ENCODE results near the gene ACBD4. TPM values are rescaled to one million over a fixed set of nuclear protein-coding genes. Genes with fewer than 3 reads are reported as not detected.

Gene ACBD4
- total RNA-seq, 6 donors from 2014 or later = 9.7 to 68.1 (median 23.4) TPM

- Histone ChIP-seq H3K9me3 (no peaks in the 10 kb centered on the region), H3K36me3 (peaks cover 27 to 98% (median 79%) of the 10 kb centered on the region in 4 donors), H3K4me3 (no peak overlapping the region), H3K27ac (peak overlapping the region in 1 of 4 donors; percentile 18), H3K4me1 (peaks cover 6 to 12% (median 10%) of the 10 kb centered on the region in 4 donors), H3K27me3 (no peaks in the 10 kb centered on the region)
- TF ChIP-seq POLR2AphosphoS5 (IDR thresholded peaks at IDR 0.05) (no peak), CTCF (IDR thresholded peaks at IDR 0.05) (no peak), POLR2A (IDR thresholded peaks at IDR 0.05) (no peak), EP300 (IDR thresholded peaks at IDR 0.05) (no peak)
- DNase-seq (no peak), ATAC-seq (ENCODE audit: low FRiP score in 2 of 2) (no peak)
- 90 to 98% methylated on average over 2 to 5 of the region's 5 CpGs for WGBS, 2 donors
These were observed 47.5 kb upstream of the ACBD4 start for GRCh38 chr17:45087978-45088377.

DNA sequence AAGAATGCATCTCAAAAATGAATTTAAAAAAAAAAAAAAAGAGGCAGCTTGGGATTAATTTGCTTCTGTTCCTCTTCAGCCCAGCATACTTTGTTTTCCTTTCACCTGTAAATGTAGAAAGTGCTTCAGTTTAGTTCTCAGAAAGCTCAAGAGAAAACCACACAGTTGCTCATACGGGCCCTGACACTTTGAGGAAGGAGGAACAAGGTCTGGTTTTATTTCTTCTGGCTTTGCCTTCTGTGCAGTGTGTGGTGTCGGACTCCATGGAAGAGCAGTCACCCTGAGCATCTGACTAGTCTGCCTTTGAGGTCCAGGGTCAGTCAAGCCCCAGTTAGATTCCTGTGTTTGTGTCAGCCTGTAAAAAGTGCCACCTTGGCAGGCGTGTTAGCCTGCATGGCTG, 46.7 kb upstream of the ACBD4 start:
- 79 to 85% methylated on average over 3 of the region's 3 CpGs for WGBS, 2 donors
- Histone ChIP-seq H3K36me3 (peaks cover 20 to 98% (median 75%) of the 10 kb centered on the region in 4 donors), H3K4me1 (peaks cover 14 to 19% (median 17%) of the 10 kb centered on the region in 4 donors), H3K27me3 (no peaks in the 10 kb centered on the region), H3K9me3 (no peaks in the 10 kb centered on the region), H3K4me3 (no peak overlapping the region), H3K27ac (no peak overlapping the region)
- ATAC-seq (ENCODE audit: low FRiP score in 2 of 2) (no peak), DNase-seq (no peak)
- no peak for TF ChIP-seq POLR2A (IDR thresholded peaks at IDR 0.05)
- TF ChIP-seq EP300 (IDR thresholded peaks at IDR 0.05) = no peak

DNA sequence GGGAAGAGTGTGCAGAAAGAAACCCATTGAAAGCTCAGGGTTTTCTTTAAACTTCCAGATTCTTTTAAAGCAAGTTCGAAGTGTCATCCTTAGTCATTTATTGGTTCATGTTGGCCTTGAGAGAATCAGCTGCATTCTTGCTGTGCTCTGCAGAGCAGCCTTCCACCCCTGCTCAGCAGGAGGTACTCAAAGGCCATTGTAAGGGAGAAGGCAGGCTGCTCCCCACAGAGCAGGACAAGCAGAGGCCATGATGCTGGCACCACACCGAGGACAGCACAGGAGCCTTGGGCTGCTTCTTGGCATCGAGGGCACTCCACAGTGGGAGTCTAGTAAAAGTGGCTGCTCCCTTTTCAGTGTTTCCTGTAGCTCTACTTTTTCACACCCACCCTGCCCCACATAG, 44.8 kb upstream of the ACBD4 start:
- no peaks in the 10 kb centered on the region for H3K27me3 ChIP-seq
- DNase-seq (no peak), ATAC-seq (ENCODE audit: low FRiP score in 2 of 2) (no peak)
- no peak overlapping the region for H3K4me3 ChIP-seq
- no peaks in the 10 kb centered on the region for H3K9me3 ChIP-seq
- no peak overlapping the region for H3K27ac ChIP-seq
- 68 to 92% methylated on average over 3 of the region's 3 CpGs for WGBS, 2 donors
- H3K4me1 ChIP-seq = peaks cover 17 to 28% (median 25%) of the 10 kb centered on the region in 4 donors
- H3K36me3 ChIP-seq = peaks cover 24 to 98% (median 77%) of the 10 kb centered on the region in 4 donors
- TF ChIP-seq EP300 (IDR thresholded peaks at IDR 0.05) (no peak), POLR2A (IDR thresholded peaks at IDR 0.05) (no peak), CTCF (IDR thresholded peaks at IDR 0.05) (no peak), POLR2AphosphoS5 (IDR thresholded peaks at IDR 0.05) (no peak)

DNA sequence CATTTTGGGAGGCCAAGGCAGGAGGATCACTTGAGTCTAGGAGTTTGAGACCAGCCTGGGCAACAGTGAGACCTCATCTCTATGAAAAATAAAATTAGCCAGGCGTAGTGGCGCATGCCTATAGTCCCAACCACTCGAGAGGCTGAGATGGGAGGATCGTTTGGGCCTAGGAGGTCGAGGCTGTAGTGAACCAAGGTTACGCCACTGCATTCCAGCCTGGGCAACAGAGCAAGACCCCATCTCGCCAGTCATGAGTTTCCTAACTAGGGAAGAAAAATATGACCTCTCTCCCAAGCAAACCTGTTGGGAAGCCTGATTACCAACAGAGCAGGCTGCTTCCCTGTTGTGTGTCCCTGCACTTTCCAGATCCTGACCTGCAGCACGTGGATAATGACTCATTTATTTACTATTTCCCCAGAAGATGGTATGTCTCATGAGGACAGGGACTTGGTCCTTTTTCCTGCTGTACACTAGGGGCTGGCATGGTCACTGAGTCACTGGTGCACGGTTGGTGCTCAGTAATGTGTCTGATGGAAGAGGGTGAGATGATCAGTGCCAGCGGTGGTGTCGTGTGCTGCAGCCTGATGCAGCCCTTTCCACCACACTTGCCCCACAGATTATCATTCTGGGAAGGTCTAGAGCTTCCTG, 43.6 kb upstream of the ACBD4 start:
- Histone ChIP-seq H3K27me3 (no peaks in the 10 kb centered on the region), H3K36me3 (peaks cover 29 to 98% (median 77%) of the 10 kb centered on the region in 4 donors), H3K9me3 (no peaks in the 10 kb centered on the region), H3K4me1 (peaks cover 17 to 28% (median 25%) of the 10 kb centered on the region in 4 donors), H3K4me3 (no peak overlapping the region), H3K27ac (peak overlapping the region in 3 of 4 donors; percentile 81 to 90 (median 83))
- DNase-seq (no peak), ATAC-seq (ENCODE audit: low FRiP score in 2 of 2) (no peak)
- WGBS, 2 donors = 92 to 96% methylated on average over 11 of the region's 11 CpGs
- no peak for TF ChIP-seq CTCF (IDR thresholded peaks at IDR 0.05)
- no peak for TF ChIP-seq POLR2A (IDR thresholded peaks at IDR 0.05)
- TF ChIP-seq POLR2AphosphoS5 (IDR thresholded peaks at IDR 0.05) = no peak
- TF ChIP-seq EP300 (IDR thresholded peaks at IDR 0.05) = no peak

DNA sequence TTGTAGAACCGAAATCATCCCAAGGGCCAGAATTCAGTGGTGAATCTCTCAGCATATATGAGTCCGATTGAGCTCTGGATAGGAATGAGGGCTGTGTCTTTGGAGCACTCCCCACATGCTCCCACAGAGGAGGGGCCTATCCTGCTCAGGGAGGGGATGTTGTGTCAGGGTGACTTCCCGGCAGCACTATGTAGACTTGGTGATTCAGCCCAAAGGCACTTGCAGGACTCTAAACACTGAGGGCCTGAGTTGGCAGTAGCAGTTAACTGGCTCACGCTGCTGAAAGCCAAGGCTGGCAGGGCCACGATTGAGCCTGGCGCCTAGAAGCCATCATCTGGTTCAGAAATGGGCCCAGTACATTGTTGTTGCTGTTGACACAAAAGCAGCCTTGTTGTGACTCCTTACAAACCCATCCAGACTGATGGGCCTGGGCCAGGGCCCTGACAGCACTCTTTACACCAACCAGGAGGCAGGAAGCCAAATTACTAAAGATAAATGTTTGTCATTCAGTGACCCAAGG, 42.5 kb upstream of the ACBD4 start:
- 56 to 61% methylated on average over 2 to 6 of the region's 6 CpGs for WGBS, 2 donors
- Histone ChIP-seq H3K27ac (peak overlapping the region; percentile 74 to 90 (median 82)), H3K4me3 (no peak overlapping the region), H3K27me3 (no peaks in the 10 kb centered on the region), H3K36me3 (peaks cover 38 to 98% (median 80%) of the 10 kb centered on the region in 4 donors), H3K4me1 (peaks cover 17 to 28% (median 25%) of the 10 kb centered on the region in 4 donors), H3K9me3 (no peaks in the 10 kb centered on the region)
- peak in 1 of 2 donors; percentile 92 for DNase-seq
- TF ChIP-seq POLR2A (IDR thresholded peaks at IDR 0.05) = peak in 1 of 4 donors; percentile 19
- no peak for TF ChIP-seq CTCF (IDR thresholded peaks at IDR 0.05)
- peak in 2 of 4 donors; percentile 47 to 84 for TF ChIP-seq EP300 (IDR thresholded peaks at IDR 0.05)
- peak; percentile 86 to 88 for TF ChIP-seq POLR2AphosphoS5 (IDR thresholded peaks at IDR 0.05)
- ATAC-seq (ENCODE audit: low FRiP score in 2 of 2) = peak; percentile 97 to 98

All from upper lobe of left lung (tissue), 6 donors.